Stimulated activated CD8-positive, alpha-beta memory T cell treated with anti-CD3 and anti-CD28 coated beads, Interleukin-2, amount 100 ng/mL, for 1 hour (primary cell): ENCODE results near the gene FBXL14.
"Not testable (repeated sequence)": the region's sequence is repeated elsewhere in the genome, so short reads cannot be mapped to it uniquely, and the experiment has no call there.

Source experiments
- DNase-seq, 2 donors: peaks; one replicate each; pipeline ENCODE4 v3.0.0-alpha.2; 2020; ENCODE audit warnings: low read depth in 2 of 2

The FBXL14 gene

DNA sequence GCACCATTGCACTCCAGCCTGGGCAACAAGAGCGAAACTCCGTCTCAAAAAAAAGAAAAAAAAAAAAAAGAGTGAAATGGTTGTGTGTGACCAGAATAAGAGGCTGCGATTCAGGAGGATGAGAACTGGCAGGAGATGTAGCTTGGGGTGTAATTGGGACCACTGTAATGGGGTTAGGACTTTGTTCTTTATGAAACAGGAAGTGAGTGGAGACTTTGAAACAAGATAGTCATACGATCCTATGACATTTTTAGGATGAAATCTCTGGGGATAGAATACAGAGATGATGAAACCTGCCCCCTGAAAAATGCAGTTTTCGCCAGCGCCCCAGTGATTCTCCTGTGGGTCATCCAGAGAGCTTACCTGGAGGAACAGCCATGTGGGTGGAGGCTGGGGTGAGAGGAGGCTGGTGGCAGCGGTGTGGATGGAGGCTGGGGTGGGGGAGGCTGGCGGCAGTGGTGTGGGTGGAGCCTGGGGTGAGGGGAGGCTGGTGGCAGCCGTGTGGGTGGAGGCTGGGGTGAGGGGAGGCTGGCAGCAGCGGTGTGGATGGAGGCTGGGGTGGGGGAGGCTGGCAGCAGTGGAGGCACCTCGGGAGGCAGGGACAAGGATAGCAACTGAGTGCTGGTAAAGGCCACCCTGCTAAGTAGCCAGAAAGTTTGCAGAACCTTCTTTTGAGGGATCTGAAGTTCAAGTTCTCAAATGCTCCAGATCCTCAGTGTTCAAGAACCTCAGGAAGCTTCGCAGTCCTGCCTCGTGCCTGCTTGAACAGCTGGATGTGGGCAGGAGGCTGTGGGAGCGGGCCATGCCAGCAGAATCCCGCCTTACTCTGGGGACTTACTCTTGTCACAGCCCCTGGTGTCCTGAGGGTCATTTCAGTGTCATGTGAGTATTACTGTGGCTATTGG lies 20.2 kb downstream of the FBXL14 start:
- no peak for DNase-seq

DNA sequence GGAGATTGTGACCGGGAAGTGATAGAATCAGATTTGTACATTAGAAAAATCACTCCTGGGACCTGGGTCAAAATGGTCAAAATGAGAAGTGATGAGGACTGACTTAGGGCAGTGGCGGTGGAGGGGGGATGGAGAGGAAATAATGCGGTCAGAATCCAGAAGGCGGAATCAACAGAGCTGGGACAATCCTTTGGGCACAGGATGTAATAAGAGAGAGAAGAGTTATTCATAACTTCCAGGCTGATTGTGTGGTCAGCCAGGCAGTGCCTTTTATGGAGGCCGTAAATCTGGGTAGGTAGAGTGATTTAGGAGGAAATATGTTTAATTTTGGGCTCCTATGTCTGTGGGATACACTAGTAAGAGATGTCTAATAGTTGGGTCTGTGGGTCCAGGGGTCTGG lies 21.6 kb downstream of the FBXL14 start:
- no peak for DNase-seq

DNA sequence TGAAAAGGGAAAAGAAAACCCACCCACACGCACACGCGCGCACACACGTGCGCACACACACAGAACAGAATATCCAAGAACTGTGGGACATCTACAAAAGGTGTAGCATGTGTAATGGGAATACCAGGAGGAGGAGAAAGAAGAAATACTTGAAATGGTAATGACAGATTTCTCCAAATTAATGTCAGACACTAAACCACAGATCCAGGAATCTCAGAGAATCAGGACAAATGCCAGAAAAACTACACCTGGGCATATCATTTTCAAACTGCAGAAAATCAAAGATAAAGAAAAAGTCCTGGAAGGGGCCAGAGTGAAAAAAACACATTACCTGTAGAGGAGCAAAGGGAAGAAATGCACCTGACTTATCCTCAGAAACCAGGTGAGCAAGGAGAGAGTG lies 26.5 kb downstream of the FBXL14 start:
- no peak for DNase-seq

DNA sequence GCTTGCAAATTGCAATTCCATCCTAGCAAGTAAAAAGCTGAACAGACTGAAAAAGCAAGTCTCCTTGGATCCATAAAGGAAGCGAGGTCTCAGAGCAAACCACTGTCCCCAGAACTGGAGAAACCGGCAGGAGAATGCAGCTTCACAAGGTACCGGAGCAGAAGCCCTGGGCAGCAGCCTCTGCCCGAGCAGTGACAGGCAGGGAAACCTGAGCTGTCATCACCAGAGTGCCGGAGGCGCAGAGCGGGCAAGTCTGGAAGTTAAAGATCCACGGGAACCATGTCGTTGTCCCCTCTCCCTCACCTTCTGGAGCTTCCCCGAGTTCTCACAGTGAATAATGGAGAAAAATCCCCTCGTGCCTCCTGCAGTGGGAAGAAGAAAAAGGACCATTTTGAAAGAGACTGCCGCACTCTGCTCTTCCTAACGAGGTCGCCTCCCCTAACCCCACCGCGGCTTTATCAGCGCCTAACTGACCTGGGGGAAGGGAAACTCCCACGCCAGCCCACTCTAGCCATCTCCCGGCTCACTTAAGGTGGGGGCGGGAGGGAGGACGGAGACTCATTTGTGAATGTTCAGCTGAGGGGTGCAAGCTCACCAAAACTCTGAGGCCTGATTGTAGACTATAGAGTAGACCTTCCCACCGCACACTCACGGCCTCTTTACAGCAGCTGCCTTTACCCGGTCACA lies 27.8 kb downstream of the FBXL14 start:
- DNase-seq: no peak

DNA sequence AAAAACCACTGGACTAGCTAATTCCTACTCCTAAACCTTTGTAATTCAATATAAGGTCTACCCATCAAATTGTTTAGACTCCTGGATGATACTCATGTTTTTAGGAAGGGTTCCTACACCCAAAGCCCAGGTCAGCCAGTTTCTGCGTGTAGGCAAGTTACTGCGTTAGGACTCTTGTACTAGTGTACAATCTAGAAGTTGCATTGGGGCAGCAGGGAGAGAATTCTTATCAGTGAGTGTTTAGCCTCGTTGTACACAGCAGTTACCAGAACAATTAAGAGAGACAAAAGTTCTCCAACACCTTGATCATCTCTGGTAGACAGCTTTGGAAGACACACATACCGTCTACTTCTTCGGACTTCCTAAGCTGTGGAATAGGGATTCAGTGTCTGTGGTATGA lies 29.2 kb downstream of the FBXL14 start:
- DNase-seq: no peak

DNA sequence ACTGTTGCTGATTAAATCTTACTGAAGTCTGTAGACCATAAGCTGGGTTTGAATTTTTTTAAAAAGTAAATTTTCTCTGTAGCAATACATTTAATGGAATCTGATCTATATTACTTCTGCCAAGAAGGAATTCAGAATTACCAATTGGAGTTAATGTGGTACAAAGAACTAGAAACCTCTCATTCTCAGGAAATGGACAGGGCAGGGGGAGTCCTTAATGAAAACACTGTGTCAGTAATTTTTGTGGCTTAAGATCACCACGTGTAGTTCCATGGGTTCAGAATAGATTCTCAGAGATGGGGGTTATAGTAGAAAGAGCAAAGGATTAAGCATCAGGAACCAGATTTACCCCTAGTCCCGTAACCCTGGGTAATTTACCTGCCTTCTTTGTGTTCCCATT lies 30.3 kb downstream of the FBXL14 start:
- DNase-seq: no peak

DNA sequence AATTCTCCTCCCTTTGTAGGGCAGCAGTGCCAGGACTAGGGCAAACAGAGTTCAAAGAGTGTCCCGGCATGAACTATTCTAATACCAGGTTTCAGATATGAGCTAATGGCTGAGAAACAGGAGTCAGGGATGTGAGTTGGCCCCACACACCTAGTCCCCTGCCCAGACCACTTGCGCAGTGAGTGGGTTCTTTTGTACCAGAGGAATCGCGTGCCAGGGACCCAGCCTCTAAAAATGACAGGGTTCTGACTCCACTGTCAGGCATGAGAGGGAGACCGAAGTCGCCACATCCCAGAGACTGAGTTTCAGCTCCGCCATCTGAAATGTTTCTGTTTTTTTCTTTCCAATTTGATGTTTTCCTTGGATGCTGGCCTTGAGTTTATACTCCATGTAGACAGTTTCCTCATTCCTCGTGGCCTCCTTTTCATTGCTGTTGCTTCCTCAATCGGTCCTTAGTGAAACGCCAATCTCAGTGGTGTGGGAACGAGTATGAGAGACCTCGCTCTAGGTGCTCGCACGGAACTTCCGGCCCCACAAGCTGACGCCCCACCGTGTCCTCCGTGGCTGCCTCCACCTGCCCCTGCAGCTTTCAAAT lies 31.5 kb downstream of the FBXL14 start:
- DNase-seq: no peak

DNA sequence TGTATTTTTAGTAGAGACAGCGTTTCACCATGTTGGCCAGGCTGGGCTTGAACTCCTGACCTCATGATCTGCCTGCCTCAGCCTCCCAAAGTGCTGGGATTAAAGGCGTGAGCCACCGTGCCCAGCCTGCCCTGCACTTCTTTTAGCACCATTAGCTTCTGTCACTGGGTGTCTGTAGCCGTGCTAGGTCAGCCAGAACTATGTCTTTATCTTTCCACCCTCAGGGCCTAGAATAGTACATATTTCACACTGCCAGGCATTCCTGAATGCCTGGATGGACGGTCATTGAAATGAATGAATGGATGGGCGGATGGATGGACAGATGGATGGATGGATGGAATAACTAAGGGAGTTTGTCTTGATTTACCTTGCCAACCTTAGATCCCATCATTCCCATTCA lies 33.7 kb downstream of the FBXL14 start:
- DNase-seq: no peak

DNA sequence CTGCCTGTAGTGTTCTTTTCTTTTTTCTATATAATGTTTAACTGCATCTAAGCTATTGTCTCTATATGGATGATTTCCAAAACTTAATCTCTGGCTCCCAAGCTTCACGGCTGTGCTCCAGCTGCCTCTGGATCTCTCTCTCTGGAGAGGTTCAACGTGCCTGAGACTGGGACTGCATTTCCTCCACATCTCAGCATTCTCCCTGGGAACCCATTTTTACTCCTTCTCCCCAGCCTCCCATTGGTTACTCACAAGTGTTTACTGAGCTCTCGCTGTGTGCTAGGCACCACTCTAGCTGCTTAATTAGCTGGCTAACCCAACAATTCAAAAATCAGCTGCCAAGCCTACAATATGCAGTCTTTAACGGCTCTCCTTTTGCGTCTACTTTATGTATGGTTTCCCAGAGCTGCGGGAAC lies 34.7 kb downstream of the FBXL14 start:
- DNase-seq: no peak

DNA sequence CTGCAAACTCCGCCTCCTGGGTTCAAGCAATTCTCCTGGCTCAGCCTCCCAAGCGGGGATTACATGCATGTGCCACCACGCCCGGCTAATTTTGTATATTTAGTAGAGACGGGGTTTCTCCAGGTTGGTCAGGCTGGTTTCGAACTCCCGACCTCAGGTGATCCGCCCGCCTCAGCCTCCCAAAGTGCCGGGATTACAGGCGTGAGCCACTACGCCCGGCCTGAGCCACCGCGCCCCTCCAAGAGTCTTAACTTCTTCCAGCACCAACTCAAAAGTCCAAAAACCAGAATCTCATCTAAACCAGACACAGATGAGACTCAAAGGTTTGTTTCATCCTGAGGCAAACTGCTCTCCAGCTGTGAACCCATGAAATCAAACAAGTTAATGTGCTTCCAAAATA lies 36.3 kb downstream of the FBXL14 start:
- not testable (repeated sequence) for DNase-seq

DNA sequence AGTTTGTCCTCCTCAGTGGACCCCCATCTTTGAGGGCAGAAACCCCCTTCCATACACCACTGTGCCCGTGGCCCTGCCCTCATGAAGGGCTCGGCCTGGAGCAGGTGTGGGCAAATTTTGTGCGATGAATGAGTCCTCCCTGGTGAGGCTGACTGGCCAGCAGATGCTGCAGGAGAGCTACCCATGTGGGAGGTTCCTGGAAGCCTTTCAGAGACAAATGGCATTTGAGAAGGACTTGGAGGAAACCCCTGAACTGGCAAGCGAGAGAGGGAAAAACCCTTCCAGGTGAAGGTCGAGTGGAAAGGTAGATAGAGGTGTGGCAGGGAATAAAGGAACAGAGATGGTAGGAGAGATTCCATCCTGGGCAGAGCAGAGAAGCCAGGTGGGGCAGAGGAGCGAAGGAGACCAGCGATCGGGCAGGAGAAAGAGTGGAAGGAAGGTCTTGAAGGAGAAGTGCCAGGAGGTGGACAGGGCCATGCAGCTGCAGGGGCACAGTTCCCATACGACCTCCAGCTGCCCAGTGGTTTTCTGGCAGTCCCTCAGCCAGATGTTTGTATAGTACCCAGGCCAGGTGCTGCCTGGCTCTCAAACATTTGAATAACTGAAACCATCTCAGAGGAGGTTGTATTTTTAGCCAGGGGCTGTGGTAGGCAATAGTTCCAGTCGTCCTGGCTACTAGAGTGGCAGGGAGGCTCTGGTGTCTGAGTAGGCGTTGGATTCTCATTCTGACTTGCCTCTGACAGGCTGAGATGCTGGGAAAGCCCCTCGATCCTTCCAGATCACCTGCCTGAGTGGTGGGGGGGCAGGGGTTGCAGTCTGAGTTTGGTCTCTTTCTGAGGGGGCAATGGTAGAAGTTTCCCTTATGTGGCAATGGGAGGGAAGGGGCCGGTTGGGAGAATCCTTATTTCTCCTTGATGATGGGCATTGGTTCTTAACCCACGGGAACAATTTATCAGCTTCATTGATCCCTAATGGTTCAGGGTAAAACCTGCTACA lies 40.1 kb downstream of the FBXL14 start:
- no peak for DNase-seq

DNA sequence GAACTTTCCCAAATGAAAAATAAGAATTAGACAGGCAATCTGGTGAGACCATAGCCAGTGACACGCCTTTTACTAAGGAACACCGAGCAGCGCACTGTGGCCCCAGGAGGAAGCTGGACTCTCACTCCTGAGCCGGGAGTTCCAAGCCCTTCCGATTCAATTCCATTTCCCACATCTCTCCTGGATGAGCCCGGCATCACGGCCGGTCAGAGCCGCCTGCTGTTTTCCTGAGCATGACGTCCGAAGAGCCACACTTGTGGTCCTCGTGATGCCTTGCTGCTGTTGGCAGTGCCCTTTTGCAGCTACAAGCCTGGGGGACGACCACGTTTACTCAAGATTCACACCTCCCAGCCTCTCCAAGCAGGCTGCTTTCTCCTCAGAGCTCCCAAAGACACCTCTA lies 40.8 kb downstream of the FBXL14 start:
- no peak for DNase-seq

DNA sequence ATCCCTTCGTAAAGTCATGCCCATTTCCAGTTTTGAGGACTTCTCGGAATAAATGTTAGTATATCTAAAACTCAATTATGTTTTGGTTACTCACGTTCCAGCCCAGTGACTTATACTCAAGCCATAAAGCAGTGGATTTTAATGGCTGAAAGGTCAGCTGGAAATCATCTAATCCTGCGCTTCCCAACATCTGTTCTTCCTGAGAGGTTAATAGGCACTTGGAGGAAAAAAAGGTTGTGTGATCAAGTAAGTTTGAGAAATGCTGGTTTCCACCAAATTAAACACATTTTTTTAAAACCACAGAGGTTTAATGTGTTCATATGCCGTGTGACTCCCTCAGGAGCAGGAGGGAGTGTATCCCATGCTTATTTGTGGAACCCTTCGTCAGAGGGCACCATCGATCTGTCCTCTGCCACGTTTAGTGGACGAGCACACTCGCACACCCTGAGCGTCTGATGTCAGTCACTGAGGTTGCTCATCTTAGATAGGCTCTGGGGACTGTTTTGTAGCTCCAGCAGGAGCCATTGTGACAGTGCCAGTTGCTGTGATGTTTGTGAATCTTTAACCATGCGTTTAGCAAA lies 41.4 kb downstream of the FBXL14 start:
- DNase-seq: no peak

DNA sequence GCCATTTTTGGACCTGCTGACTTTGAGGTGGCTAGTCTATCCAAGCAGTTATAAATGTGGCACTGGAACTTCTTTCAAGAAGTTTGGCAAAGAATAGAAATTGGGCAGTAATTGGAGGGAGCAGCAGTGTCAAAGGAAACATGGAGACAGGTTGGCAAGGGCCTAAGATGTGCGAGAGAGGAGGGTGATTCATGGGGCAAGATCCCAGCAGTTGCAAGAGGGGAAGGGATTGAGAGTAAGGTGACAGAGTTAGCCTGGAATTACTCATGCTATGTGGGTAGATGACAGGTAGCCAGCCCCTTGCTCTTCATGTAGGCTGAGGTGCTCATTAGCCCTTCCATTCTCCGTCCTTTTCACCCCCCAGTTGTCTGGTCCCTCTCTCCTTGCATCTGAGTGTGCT lies 42.2 kb downstream of the FBXL14 start:
- DNase-seq: no peak

DNA sequence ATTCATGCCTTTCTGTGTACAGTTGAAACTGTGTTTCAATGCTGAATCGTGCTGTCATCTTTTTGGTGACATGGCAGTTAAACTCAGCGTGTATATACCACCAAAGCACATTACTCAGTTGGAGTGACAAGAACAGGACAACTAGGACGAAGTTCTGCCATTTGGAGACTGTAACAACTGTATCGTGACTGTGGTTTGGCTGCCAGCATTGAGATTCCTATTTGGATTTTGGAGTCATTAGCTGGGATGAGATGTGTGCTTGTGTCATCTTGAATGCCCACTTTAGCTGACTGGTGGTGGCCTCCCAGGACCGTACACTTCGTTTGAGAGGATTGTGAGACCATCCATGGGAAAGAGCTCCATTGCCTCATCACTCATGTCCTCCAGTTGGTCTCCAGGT lies 42.9 kb downstream of the FBXL14 start:
- DNase-seq: no peak

DNA sequence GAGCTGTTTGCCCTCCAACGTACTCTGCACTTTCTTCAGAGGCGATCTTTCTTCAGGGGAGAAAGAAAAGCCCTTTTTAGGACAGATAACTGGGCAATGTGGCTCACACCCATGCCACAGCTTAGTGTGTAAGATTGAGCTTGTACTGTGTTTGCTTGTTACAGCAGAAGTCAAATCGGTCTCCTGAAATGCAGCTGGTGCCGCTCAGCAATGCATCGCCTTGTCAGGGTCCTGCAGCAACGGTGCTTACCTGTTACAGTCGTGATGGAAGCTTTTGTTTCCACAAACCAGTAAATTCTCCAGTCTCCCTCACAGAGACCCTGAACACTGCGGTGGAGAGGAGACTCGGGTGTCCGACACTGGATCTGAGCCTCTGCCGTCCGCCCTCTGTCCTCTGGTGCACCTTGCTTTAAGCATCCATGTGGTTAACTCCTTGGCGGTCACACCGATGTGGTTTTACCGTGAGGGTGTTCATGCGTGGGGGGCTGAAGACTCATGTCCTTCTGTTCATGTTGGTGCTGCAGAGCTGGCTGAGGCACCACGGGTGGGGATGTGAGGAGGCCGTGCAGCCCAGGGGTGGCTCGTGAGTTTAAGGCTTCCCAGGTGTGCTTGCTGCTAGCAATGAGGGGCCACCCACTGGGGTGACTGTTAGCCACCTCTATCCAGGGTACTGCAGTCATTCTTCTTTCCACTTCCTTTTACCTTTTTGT lies 47.3 kb downstream of the FBXL14 start:
- DNase-seq: no peak

DNA sequence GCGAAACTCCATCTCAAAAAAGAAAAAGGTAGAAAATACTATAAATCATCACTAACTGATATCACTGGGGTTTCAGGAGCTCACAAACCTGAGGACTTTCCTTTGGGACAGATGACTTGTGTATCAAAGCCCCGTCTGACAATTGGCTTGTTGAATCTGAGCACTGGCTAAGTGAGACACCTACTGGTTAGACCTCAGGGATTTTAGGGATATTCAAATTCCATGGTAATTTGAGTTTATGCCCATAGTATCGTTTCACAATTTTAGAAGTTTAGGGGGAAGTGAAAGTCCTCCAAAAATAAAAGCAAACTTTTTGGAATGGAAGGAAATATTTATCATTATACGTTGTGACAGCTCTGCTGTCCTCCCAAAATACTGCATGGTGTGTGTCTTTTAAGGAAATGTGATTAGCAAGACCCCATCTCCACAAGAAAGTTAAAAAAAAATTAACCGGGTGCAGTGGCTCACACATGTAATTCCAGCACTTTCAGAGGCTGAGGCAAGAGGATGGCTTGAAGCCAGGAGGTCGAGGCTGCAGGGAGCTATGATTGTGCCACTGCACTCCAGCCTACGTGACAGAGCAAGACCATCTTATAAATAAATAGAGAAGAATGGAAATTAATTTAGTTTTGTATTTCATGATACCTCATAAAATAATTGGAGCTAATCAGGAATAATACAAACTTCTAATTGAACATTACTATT lies 49.2 kb downstream of the FBXL14 start:
- DNase-seq: no peak

DNA sequence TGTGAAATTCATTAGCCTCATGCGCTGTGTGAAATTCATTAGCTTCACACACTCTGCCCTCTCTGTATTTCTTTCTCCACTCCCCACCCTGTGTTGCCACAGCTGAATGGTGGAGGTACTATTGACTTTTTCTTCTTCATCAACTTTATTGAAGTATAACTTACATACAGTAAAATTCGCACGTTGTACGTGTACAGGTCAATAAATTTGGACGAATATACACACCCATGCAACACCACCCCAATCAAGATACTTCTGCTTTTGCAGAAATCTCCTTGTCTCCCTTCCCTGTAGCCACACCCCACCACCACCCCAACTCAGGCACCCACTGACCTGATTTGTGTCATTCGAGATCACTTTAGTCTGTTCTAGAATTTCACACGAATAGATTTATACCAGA lies 51.8 kb downstream of the FBXL14 start:
- DNase-seq: no peak

DNA sequence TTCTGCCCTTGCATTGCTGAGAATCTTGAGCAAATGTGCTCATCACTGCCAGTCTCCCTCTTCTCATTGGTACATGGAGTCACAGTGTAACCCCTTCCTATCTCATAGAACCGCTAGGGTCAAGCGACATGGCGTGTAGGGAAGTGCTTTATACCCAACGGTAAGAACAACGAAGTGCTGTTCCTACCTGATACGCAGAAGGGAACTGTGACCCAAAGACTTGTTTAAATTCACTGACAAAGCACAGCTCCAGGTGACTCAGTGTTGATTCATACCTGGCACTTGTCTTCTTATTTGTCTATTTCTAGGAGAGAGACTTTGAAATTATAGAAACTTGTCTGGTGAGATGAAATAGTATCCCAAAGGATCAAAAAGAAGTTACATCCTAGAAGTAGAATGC lies 53.7 kb downstream of the FBXL14 start:
- no peak for DNase-seq

DNA sequence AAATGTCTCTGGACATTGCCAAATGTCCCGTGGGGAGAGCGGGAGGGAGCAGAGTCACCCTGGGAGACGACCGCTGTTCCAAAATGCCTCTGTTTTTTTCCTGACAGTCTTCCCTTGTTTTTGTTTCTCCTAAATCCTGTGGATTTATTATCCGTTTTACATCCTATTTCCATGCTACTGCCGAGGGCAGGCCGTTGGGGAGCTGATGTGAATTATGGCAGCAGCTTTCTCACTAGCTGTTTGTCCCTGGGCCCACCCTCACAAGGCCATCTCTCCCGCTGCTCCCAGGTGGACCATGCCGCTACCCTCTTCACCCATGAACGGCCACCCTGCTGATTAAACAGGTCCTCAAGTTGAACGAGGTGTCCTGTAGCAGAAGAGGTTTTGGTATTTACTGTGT lies 55.2 kb downstream of the FBXL14 start:
- DNase-seq: no peak
